Dermis blood vessel endothelial cell (primary cell): ENCODE results near the gene GRM2. TPM values are rescaled to one million over a fixed set of nuclear protein-coding genes. Genes with fewer than 3 reads are reported as not detected.
"Not testable (repeated sequence)": the region's sequence is repeated elsewhere in the genome, so short reads cannot be mapped to it uniquely, and the experiment has no call there.

Source experiments
- DNase-seq: peaks from one replicate; pipeline ENCODE4 v3.0.0; 2010
- total RNA-seq: library from RNA; depleted of rRNA; stranded (reverse); fragments of >200 nt; gene quantifications from 2 replicates; pipeline ENCODE4 v1.2.3, GENCODE V29; 2014

The GRM2 gene
- total RNA-seq, 1 donor from 2014 or later = under 0.01 TPM

GRCh38 chr3:51729042-51729633 is 22.3 kb downstream of the GRM2 start:
- DNase-seq = no peak

DNA sequence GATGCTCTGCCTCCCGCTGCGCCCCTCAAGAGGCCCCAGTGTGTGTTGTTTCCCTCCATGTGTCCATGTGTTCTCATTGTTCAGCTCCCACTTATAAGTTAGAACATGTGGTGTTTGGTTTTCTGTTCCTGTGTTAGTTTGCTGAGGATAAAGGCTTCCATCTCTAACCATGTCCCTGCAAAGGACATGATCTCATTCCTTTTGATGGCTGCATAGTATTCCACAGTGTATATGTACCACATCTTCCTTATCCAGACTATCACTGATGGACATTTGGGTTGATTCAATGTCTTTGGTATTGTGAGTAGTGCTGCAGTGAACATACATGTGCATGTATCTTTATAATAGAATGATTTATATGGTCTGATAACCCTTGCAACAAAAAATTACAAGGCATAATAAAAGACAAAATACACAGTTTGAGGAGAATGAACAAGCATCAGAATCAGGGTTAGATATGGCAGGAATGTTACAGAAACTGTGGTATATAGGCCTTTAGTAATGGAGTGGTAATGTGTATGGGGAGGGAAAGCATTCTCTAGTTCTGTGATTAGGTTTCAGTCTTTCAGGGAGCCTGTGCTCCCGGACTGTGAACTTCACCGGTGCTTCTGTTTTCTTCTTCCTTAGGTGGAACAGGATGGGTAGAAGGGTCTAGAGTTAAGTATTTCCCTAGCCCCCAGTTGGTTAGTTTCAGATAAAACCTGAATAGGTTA is 27.1 kb downstream of the GRM2 start:
- DNase-seq = no peak

DNA sequence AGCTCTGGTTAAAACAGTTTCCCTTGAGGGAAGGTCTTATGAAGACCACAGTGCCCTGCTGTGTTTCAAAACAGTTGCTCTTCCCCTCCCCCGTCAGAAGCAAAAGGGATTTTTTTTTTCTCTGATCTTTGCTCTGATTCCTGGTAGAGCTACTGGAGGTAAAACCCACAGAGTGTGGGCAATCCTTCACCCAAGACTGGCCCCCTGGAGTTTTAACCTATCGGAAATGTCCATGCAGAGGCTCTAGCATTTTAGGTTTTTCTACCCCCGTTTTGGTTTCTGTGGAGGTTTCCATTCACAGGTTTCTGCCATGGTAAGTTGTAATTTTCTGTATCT is 27.7 kb downstream of the GRM2 start:
- no peak for DNase-seq

DNA sequence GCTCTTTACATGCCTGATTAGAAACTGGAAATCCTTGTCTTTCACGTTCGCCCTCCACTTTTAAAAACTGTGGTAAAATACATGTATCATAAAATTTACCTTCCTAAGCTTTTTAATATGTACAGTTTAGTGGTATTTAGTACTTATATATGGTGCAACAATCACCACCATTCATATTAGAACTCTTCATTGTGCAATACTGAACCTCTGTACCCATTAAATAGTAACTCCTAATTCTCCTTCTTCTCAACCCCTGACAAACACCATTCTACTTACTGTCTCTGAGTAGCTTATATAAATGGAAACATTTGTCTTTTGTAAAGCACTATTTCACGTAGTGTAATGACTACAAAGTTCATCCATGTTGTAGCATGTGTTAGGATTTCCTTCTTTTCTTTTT is 28.2 kb downstream of the GRM2 start:
- no peak for DNase-seq

DNA sequence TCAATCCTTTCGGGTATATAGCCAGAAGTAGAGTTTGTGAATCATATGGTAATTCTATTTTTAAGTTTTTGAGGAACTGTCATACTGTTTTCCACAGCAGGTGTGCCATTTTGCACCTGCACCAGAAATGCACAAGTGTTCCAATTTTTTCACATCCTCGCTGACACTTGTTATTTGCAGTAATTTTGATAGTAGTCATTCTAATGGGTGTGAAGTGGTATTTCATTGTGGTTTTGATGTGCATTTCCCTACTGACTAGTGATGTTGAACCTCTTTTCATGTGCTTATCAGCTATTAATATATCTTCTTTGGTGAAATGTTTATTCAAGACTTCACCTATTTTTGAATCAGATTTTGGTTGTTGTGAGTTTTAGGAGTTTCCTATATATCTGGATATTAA is 29.1 kb downstream of the GRM2 start:
- DNase-seq = no peak

DNA sequence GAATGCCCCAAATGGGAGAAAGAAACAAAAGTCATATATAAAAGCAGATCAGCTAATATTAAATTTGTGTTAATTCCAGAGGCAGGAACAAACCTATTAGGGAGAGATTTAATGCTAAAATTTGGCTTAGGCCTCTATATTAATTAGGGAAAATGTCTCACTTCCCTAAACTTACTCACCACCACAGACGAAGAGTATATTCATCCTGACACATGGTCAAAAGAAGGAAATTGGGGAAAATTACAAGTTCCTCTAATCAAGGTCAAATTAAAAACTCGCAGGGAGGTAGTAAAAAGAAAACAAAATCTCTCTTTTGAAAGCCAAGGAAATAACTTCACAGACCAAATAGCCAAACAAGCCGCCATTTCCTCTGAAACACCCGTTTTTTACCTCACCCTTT is 32.2 kb downstream of the GRM2 start:
- no peak for DNase-seq

- DNase-seq = not testable (repeated sequence)
These were observed 35.5 kb downstream of the GRM2 start for GRCh38 chr3:51742320-51742719.

- not testable (repeated sequence) for DNase-seq
These were observed 36.1 kb downstream of the GRM2 start for GRCh38 chr3:51742978-51743377.

DNA sequence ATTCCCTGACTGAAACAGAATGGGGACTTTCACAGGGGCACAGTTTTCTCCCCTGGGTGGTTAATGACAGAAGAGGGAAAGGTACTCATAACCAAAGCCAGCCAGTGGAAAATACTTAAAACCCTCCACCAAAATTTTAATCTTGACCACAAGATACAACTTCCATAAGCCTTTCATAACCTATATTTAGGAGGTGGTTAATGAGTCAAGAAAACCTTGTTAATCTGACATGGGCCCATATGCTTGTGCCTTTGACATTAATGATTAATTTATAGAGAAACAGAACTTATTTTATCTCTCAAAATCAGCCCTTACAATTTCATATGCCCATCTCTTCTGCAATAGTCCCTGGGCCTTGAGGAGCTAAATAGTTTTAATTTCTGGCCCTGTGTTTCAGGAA is 41.0 kb downstream of the GRM2 start:
- no peak for DNase-seq

- no peak for DNase-seq
These were observed 41.5 kb downstream of the GRM2 start for GRCh38 chr3:51748327-51748726.

- no peak for DNase-seq
These were observed 44.0 kb downstream of the GRM2 start for GRCh38 chr3:51750878-51751277.

- DNase-seq = no peak
These were observed 44.4 kb downstream of the GRM2 start for GRCh38 chr3:51751287-51751686.

GRCh38 chr3:51753763-51754750 is 47.2 kb downstream of the GRM2 start:
- not testable (repeated sequence) for DNase-seq

DNA sequence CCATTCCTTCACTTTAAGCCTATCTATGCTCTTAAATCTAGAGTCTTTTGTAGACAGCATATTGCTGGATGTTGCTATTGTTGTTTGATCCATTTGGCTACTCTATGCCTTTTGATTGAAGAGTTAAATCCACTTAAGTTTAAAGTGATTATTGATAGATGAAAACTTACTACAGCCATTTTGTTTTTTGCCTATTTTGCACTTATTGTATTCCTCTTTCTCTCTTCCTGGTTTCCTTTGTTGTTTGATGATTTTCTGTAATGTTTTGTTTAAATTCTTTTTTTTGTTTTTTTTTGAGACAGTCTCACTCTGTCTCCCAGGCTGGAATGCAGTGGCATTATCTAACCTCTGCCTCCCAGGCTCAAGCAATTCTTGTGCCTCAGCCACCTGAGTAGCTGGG is 52.3 kb downstream of the GRM2 start:
- DNase-seq = no peak

Other genes starting within 250 kb of the GRM2 start
- gene DCAF1, start 207.1 kb upstream of the GRM2 start, total RNA-seq = 16.7 and 23.0 TPM in 2 replicates
- gene RAD54L2, start 168.3 kb upstream of the GRM2 start, total RNA-seq = 18.9 and 19.7 TPM in 2 replicates
- gene TEX264, start 35.8 kb upstream of the GRM2 start, total RNA-seq = 54.8 and 64.7 TPM in 2 replicates
- not detected in 2 replicates for gene IQCF6, start 72.2 kb downstream of the GRM2 start, total RNA-seq
- gene IQCF2, start 154.5 kb downstream of the GRM2 start, total RNA-seq = not detected in 2 replicates
- not detected in 2 replicates for gene IQCF5, start 168.5 kb downstream of the GRM2 start, total RNA-seq
- gene IQCF1, start 196.3 kb downstream of the GRM2 start, total RNA-seq = not detected in 2 replicates
- gene RRP9, start 234.8 kb downstream of the GRM2 start, total RNA-seq = 18.7 and 22.2 TPM in 2 replicates
- 9.9 and 17.9 TPM in 2 replicates for gene PARP3, start 235.3 kb downstream of the GRM2 start, total RNA-seq
- gene GPR62, start 248.3 kb downstream of the GRM2 start, total RNA-seq = not detected in 2 replicates